HG03354 (cell line): ENCODE data around the gene ARHGAP26.
A peak's percentile ranks its signal among the peaks of the same experiment; 100 is the strongest.

Experiments
- ATAC-seq: cut with Tn5 transposase; IDR thresholded peaks from one replicate; pipeline ENCODE4 v1.9.1; 2021; ENCODE audit warnings: mild to moderate bottlenecking; ENCODE audit not compliant: unreplicated experiment, poor library complexity, severe bottlenecking

The ARHGAP26 gene

GRCh38 chr5:143017992-143018391, 247.8 kb downstream of the ARHGAP26 start:
- no peak for ATAC-seq

DNA sequence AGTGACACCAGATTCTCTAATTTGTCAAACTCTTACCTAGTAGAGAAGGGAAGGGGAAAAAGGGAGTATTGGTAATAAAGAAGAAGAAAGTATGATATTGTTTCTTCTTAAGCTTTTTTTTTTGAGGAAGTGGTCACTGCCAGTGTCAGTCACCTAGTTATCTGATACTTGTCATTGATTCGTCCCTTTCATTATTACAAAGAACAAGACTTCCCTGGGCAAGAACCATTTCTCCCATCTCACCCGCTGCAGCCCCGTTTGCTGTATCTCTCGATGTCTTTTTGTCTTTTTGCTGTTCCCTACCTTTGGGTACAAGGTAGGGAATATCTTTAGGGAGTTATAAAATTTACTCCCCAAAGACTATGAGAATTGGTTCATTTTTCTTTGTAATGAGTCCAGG, 249.0 kb downstream of the ARHGAP26 start:
- no peak for ATAC-seq

DNA sequence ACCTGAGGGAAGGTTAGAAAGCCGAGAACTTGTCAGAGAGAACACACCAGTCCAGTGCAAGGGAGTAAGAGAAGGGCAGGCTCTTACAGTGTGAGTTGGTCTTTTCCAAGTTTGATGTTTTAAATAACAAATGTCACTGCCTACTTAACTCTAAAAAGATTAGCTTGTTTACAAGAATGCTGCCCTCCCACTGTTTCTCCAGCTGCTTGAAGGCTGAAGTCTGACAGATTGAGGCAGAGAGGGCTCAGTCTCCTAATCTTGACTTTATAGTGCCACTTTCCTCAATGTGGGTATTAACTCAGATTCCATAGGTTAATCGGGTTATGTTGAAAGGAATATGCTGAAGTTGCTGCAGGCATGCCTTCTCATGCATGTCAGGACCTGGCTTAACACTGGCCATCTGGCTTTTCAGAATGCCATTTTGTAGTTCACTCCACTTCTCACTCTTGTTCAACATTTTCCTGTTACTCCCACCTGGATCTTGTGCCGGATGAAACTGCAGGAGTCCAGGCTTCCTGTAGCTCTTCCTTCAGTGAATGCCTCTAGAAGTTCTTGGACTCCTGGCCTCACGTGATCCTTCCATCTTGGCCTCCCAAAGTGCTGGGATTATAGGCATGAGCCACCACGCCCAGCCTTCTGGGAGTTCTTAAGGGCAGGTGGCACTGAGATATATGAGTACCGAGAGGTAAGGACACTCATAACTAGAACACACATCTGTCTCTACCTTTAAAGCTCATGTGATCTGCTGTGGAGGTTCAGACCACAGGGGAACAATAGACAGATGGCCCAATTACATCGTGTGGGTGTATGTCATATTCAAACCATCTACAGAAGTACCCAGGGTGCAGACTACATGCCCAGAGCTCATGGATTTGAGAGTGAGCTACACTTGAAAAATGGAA, 249.7 kb downstream of the ARHGAP26 start:
- ATAC-seq: peak; percentile 90

GRCh38 chr5:143021595-143021994, 251.4 kb downstream of the ARHGAP26 start:
- ATAC-seq: no peak

- peak; percentile 49 for ATAC-seq
Measured at GRCh38 chr5:143023411-143024096, 253.4 kb downstream of the ARHGAP26 start.

DNA sequence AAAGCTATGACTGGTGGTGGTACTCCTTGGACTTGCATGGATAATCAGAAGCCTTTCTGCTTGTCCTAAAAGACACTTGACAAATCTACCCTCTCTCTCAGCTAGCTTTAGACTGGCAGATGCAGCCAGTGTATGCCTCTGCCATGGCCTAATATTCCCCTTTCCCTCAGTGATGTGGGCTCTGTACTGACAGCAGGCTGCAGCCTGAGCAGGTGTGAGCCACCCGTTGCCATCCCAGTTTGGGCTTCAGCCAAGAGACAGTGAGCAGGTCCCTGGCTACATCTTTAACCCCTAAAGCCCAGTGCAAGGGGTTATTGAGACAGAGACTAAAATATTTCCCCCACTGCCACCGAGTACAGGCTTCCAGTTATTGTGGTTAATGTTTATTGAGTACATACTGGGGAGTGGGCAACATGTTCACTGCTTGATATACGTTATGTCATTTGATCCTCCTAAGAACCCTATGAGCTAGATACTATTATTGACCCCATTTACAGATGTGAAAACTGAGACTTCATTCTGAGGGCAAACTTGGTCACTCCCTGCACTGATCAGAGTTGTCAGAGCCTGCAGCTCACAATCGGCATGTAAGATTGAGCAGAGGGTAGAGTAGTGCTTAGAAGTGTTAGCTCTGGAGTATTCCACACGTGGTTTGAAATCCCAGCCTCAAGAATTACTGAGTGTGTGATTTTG, 254.2 kb downstream of the ARHGAP26 start:
- ATAC-seq: no peak

DNA sequence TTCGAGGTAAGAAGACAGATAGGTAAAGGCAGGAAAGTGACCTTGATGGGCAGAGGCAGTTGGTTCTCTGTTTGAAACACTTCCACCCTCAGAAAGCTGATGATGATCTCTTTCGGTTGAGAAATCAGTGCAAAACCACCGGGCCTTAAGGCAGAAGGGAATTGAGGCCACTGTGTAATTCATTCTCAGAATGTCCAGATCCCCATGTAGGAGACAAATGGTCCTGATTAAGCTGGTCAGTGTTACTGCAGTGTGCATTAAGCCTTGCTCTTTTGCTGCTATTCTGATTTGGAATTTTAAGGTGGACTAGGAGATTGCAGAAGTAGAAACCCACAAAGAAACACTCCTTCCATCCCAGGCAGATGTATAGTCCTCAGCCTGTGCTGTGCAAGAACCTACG, 255.2 kb downstream of the ARHGAP26 start:
- no peak for ATAC-seq

- ATAC-seq: no peak
Measured at GRCh38 chr5:143025971-143026370, 255.8 kb downstream of the ARHGAP26 start.

DNA sequence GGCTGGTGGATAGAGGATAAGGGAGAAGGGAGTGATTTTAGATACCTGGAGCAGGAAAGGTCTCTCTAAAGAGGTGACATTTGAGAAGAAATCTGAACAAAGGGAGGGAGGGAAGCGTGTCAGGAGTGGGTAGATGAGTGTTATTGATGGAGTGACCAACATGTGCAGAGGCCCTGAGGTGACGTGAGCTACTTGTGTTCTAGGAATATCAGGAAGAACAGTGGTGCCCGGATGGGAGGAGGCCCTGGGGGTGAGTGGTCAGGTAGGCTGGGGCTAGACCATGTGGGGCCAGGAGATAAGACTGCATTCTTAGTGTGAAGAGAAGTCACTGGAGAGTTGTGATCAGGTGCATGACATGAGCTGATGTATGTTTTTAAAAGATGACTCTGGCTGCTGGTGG, 256.2 kb downstream of the ARHGAP26 start:
- ATAC-seq: no peak

DNA sequence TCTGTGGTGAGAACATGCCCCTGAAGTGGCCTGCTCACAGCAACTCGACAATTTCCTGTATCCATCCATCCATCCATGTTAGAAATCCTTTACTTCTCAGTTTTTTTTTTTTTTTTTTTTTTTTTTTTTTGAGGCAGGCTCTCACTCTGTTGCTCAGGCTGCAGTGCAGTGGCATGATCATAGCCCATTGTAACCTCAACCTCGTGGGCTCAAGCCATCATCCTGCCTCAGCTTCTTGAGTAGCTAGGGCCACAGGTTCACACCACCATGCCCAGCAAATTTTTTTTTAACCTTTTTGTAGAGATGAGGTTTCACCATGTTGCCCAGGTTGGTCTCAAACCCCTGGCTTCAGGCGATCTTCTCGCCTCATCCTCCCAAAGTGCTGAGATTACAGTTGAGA, 259.1 kb downstream of the ARHGAP26 start:
- no peak for ATAC-seq

DNA sequence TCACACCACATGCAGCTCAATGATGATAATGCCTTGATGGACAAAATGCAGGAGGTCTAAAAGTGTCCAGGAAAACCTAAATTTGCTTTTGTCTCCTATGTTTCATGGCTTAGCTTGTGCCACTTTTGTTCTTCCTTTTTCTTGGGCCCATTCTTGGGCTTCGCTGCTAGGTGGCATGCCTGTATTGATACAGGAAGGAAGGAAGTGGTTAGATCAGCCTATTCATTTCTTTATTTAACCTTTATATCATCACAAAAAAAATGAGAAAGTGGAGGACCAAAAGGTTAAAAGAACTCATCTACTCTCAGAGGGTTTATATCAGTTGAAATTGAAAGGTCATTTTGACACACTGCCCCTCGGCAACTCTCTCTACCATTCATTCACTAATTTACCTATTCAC, 260.2 kb downstream of the ARHGAP26 start:
- ATAC-seq: no peak

DNA sequence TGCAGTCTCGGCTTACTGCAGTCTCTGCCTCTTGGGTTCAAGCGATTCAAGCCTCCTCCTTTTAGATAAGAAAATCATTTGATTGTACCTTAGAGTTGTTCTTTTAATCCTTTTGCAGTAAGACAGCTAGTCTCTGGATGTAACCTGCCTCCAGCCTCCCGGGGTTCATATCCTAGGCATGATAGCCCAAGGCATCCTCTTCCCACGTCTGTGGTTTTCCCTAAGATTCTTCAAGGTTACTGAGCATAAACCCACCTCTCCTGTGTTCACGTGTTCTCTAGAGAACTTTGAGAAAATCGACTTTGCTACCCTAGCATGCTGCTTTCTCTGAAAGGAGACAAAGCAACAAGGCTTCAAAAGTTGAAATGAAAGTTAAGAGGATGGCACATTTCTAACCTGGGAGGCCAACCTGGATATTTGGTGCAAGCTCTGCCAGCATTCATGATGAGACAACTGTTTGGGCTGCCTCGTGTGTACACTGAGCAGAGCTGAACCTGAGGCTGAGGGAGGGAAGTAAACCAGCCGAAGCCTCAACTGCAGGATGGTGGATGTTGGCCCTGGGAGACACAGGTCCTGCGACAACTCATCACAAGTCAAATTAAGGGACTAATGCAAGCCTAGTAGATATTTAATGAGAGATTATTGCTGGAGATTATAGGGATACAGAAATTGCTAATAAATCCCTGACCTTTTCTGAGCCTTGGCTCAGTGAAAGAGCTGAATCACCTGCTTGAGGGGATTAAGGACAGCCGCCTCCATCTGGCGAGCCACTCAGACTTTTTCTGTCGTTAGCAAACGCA, 261.8 kb downstream of the ARHGAP26 start:
- no peak for ATAC-seq

- no peak for ATAC-seq
Measured at GRCh38 chr5:143032581-143032836, 262.3 kb downstream of the ARHGAP26 start.

DNA sequence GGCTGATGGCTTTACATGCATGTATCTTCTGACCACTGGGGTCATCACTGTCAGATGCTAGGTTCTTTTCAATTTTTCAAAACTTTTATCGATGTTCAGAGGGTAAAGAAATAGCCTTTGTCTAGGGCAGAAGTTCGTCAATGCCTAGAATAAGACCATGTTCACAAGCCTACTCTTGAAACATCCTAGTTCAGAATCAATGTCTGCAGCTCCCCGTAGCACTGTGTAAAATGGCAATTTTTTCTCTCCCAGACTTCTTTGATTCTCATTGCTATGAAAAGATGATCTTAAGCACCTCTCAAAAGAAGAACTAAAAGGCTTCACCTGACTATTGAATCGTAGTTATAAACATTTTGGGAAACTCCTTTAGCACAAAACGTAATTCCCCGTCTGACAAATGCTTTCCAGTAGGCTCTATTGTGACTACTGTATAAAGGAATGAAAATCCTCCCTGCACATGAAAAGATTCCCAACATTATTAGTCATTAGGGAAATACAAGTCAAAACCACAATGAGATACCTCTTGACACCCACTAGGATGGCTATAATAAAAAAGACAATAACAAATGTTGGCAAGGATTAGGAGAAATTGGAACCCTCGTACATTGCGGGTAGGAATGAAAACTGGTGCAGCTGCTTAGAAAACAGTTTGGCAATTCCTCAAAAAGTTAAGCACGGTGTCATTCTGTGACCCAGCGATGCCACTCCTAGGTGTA, 263.5 kb downstream of the ARHGAP26 start:
- ATAC-seq: no peak

DNA sequence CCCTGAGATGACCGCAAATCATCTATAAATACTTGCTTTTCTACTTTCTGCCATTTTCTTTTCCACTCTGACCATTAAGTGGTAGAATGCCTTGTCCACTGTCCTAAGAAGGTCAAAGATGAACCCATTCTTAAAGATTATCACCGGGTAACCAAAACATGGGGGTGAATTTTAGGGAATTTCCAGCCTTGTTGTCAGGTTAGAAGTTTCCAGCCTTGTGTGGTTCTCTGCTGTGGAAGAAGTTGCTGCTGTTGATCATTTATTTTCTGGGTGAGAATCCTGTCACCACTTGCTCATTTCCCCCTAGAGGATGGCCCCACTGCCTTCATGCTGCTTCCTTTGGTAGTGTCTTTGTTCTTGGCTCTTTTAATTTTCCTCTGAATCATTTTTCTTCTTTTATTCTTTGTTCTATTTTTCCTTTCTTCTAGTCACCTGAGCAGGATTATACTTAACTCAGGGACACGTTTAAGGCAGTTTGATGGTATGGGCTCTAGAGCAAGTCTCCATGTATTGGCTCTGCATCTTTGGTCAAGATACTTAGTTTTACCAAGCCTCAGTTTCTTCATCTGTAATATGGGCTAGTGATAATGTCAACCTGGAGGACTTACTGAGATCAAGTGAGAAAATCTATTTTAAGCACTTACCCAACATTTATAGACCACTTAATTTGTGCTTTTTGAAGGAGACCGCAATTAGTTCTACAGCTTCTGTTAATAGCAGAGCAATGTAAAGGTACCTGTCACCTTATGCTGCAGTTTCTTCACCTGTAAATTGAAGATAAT, 266.2 kb downstream of the ARHGAP26 start:
- ATAC-seq: peak; percentile 49

DNA sequence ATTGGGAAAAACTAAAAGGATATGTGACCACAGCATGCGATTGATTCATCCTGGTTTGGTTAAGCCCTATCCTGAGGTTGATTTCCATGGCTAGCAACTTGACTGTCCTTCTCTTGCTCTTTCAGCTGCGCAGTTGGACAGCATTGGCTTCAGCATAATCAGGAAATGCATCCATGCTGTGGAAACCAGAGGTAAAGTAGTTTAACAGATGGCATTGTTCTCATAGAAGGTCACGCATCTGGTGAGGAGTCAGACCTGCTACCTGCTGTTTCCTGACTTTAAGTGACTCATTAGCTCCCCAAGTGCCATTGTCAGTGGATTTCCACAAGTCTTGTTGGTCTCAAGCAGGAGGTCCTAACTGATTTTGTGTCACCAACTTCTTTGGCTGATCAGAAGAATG, 266.9 kb downstream of the ARHGAP26 start:
- peak; percentile 37 for ATAC-seq

- ATAC-seq: no peak
Measured at GRCh38 chr5:143037708-143038107, 267.5 kb downstream of the ARHGAP26 start.

- no peak for ATAC-seq
Measured at GRCh38 chr5:143040622-143041021, 270.4 kb downstream of the ARHGAP26 start.

- ATAC-seq: no peak
Measured at GRCh38 chr5:143041461-143041860, 271.3 kb downstream of the ARHGAP26 start.
